ENCODE data around the gene PARN.

Gene PARN

DNA sequence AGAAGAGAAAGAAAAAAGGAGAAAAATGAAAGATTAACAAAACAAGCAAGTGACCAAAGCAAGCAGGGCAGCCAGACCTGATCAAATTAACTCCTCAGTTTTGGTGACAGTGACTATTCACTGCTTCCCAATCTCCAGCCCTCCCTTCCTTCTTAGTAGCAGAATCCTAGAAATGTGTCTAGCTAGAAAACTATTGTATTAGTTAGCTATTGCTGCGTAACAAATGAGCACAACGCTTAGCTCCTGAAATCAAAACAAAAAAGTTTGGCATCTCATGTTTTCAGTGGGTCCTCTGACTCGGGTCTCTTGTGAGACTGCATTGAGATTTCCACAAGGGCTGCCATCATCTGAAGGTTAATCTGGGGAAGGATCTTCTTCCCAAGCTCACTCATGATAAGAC lies 213.9 kb downstream of the PARN start:
- no peak for ATAC-seq
- TF ChIP-seq TOX (CRISPR knock-in tag; IDR thresholded peaks at IDR 0.05; ENCODE audit: borderline replicate concordance): no peak
- no peak for TF ChIP-seq ESRRG (CRISPR knock-in tag; IDR thresholded peaks at IDR 0.05)
- TF ChIP-seq ZFP30 (CRISPR knock-in tag; IDR thresholded peaks at IDR 0.05): no peak
- no peak for TF ChIP-seq CSDC2 (CRISPR knock-in tag; IDR thresholded peaks at IDR 0.05)
- no peak for TF ChIP-seq POU6F1 (CRISPR knock-in tag; IDR thresholded peaks at IDR 0.05; ENCODE audit: borderline replicate concordance, low read depth)
- no peak for TF ChIP-seq ZC3H10 (CRISPR knock-in tag; IDR thresholded peaks at IDR 0.05)
- no peak for TF ChIP-seq BACH2 (CRISPR knock-in tag; IDR thresholded peaks at IDR 0.05; ENCODE audit: borderline replicate concordance)
- no peak for TF ChIP-seq ZNF70 (CRISPR knock-in tag; IDR thresholded peaks at IDR 0.05)
- TF ChIP-seq PPARA (CRISPR knock-in tag; IDR thresholded peaks at IDR 0.05; ENCODE audit: borderline replicate concordance): no peak
- no peak for TF ChIP-seq OSR1 (CRISPR knock-in tag; IDR thresholded peaks at IDR 0.05)
- TF ChIP-seq TSHZ2 (CRISPR knock-in tag; IDR thresholded peaks at IDR 0.05): no peak
- no peak for TF ChIP-seq ARNTL (CRISPR knock-in tag; IDR thresholded peaks at IDR 0.05; ENCODE audit: borderline replicate concordance, low read depth)
- TF ChIP-seq ZFP3 (CRISPR knock-in tag; IDR thresholded peaks at IDR 0.05): no peak
- no peak for TF ChIP-seq CREB5 (CRISPR knock-in tag; IDR thresholded peaks at IDR 0.05; ENCODE audit: low read depth)
- no peak for TF ChIP-seq ZNF565 (CRISPR knock-in tag; conservative IDR thresholded peaks at IDR 0.05; ENCODE audit: low read depth)
- no peak for TF ChIP-seq CSRNP3 (CRISPR knock-in tag; IDR thresholded peaks at IDR 0.05)
- no peak for TF ChIP-seq RARB (CRISPR knock-in tag; IDR thresholded peaks at IDR 0.05)
- no peak for TF ChIP-seq ISL1 (CRISPR knock-in tag; IDR thresholded peaks at IDR 0.05)
- no peak for TF ChIP-seq GLIS3 (CRISPR knock-in tag; IDR thresholded peaks at IDR 0.05)

DNA sequence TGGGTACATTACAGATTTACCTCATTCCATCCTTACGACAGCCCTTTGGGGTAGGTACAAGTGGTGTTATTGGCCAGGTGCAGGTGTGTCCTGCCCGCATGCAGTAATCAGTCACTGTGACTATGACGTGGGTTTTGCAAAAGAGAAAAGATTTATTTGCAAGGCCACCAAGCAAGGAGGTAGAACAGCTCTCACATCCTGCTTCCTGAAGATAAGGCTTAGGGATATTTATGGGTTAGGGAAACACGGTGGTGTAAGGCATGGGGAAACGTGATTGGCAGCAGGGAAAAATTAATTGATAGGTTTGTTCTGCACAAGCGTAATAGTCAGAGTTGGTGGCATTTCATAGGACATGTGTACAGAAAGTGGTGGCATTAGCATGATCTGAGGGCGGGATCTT lies 214.8 kb downstream of the PARN start:
- TF ChIP-seq TSHZ2 (CRISPR knock-in tag; IDR thresholded peaks at IDR 0.05): no peak
- no peak for ATAC-seq

DNA sequence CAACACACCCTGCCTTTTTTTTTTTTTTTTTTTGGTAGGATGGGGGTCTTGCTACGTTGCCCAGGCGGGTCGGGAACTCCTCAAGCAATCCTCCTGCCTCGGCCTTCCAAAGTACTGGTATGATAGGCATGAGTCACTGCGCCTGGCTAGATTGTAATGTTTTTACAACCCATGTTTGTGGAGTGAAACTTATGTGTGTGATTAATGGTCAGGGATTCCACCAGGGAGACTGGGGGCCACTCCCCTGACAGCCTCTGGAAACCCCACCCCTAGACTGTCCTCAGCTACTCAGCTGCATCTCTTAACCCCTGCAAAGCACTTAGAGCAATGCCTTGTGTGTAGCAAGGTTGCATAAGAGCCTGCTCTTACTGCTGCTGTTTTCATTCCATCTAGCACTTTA lies 220.5 kb downstream of the PARN start:
- peak; percentile 78 for ATAC-seq
- TF ChIP-seq ZNF70 (CRISPR knock-in tag; IDR thresholded peaks at IDR 0.05) (no peak), TOX (CRISPR knock-in tag; IDR thresholded peaks at IDR 0.05; ENCODE audit: borderline replicate concordance) (no peak), SNAI2 (CRISPR knock-in tag; IDR thresholded peaks at IDR 0.05) (no peak), TCF4 (CRISPR knock-in tag; IDR thresholded peaks at IDR 0.05; ENCODE audit: borderline replicate concordance) (no peak), ZFP30 (CRISPR knock-in tag; IDR thresholded peaks at IDR 0.05) (no peak), POU6F1 (CRISPR knock-in tag; IDR thresholded peaks at IDR 0.05; ENCODE audit: borderline replicate concordance, low read depth) (no peak), ZFP3 (CRISPR knock-in tag; IDR thresholded peaks at IDR 0.05) (no peak), CSDC2 (CRISPR knock-in tag; IDR thresholded peaks at IDR 0.05) (no peak), ZNF8 (CRISPR knock-in tag; IDR thresholded peaks at IDR 0.05) (no peak), CREB5 (CRISPR knock-in tag; IDR thresholded peaks at IDR 0.05; ENCODE audit: low read depth) (no peak), CSRNP3 (CRISPR knock-in tag; IDR thresholded peaks at IDR 0.05) (no peak), ARNTL (CRISPR knock-in tag; IDR thresholded peaks at IDR 0.05; ENCODE audit: borderline replicate concordance, low read depth) (no peak), PPARA (CRISPR knock-in tag; IDR thresholded peaks at IDR 0.05; ENCODE audit: borderline replicate concordance) (no peak)

Measured in SK-N-SH treated with all-trans-retinoic acid at 6 μM for 48 hours (cell line).